Left ventricle myocardium superior (tissue), 1 donor: ENCODE measurements around the gene RCAN1. TPM values are rescaled to one million over a fixed set of nuclear protein-coding genes. Genes with fewer than 3 reads are reported as not detected.

Experiments used
- ATAC-seq: fragments of 200-7000 bp; cut with Tn5 transposase; one replicate; pipeline ENCODE4 v1.9.1; 2020; ENCODE audit warnings: mild to moderate bottlenecking, moderate library complexity
- DNase-seq: peaks from one replicate; pipeline ENCODE4 v3.0.0-alpha.2; 2020
- intact Hi-C: fragments of 100-400 bp; cut with micrococcal nuclease; formaldehyde crosslinking; loops from one replicate; pipeline ENCODE4 v1.11.0; 2022
- total RNA-seq: library from RNA; stranded (reverse); fragmentation: NEBNext Ultra II Directional; extraction: Animal tissue kit (Norgen Biotek cat#: 25700); gene quantifications from one replicate; pipeline ENCODE4 v1.2.1, GENCODE V29; 2021
- donor health status: DM: no; HTN: yes; CAD: no; lungs with severe emphysema.

Gene RCAN1
- total RNA-seq, 1 donor from 2014 or later, result 36.7 TPM

GRCh38 chr21:34524646-34525601 lies 90.0 kb downstream of the RCAN1 start:
- ATAC-seq (peak; percentile 24), DNase-seq (no peak)
- intact Hi-C loops, result no loop called here

- ATAC-seq, result no peak
- DNase-seq, result no peak
- intact Hi-C loops, result no loop called here
These were observed 91.8 kb downstream of the RCAN1 start for GRCh38 chr21:34523019-34523555.

GRCh38 chr21:34522284-34522683 lies 92.6 kb downstream of the RCAN1 start:
- ATAC-seq (no peak), DNase-seq (no peak)
- intact Hi-C loops, result no loop called here

- intact Hi-C loops, result no loop called here
- DNase-seq (no peak), ATAC-seq (no peak)
These were observed 93.4 kb downstream of the RCAN1 start for GRCh38 chr21:34521561-34521960.

- DNase-seq, result peak; percentile 61
These were observed 94.0 kb downstream of the RCAN1 start for GRCh38 chr21:34520764-34521508.

GRCh38 chr21:34520281-34520680 lies 94.6 kb downstream of the RCAN1 start:
- ATAC-seq (no peak), DNase-seq (no peak)
- intact Hi-C loops, result no loop called here

More at GRCh38 chr21:34520764-34521508, 94.0 kb downstream of the RCAN1 start:
- intact Hi-C loops, result no loop called here
- peak; percentile 27 for ATAC-seq

- no peak for ATAC-seq
- intact Hi-C loops, result no loop called here
- no peak for DNase-seq
These were observed 95.2 kb downstream of the RCAN1 start for GRCh38 chr21:34519694-34520093.

GRCh38 chr21:34519016-34519415 lies 95.9 kb downstream of the RCAN1 start:
- intact Hi-C loops, result no loop called here
- ATAC-seq (no peak), DNase-seq (no peak)

- intact Hi-C loops, result no loop called here
- no peak for ATAC-seq
These were observed 96.6 kb downstream of the RCAN1 start for GRCh38 chr21:34518301-34518700.

GRCh38 chr21:34517491-34518245 lies 97.2 kb downstream of the RCAN1 start:
- ATAC-seq, result peak; percentile 32

More at GRCh38 chr21:34518301-34518700, 96.6 kb downstream of the RCAN1 start:
- DNase-seq, result no peak

GRCh38 chr21:34517039-34517438 lies 97.9 kb downstream of the RCAN1 start:
- DNase-seq, result no peak
- ATAC-seq, result no peak
- intact Hi-C loops, result no loop called here

More at GRCh38 chr21:34517491-34518245, 97.2 kb downstream of the RCAN1 start:
- DNase-seq, result no peak
- intact Hi-C loops, result no loop called here

GRCh38 chr21:34514576-34515115 lies 100.3 kb downstream of the RCAN1 start:
- ATAC-seq (no peak), DNase-seq (no peak)
- intact Hi-C loops, result no loop called here

GRCh38 chr21:34513129-34513675 lies 101.7 kb downstream of the RCAN1 start:
- DNase-seq, result no peak
- ATAC-seq, result peak; percentile 39
- intact Hi-C loops, result no loop called here

- intact Hi-C loops, result no loop called here
- DNase-seq (peak; percentile 49), ATAC-seq (peak; percentile 37)
These were observed 103.0 kb downstream of the RCAN1 start, which contains the start of gene KCNE1 for GRCh38 chr21:34511787-34512455. Gene KCNE1 (minus strand): TSS chr21:34512210. CDS start chr21:34449634, 62,576 bp downstream.

GRCh38 chr21:34511181-34511580 lies 103.7 kb downstream of the RCAN1 start:
- intact Hi-C loops, result no loop called here
- no peak for DNase-seq
- peak; percentile 47 for ATAC-seq

GRCh38 chr21:34510148-34511142 lies 104.5 kb downstream of the RCAN1 start:
- DNase-seq, result peak; percentile 90
- intact Hi-C loops, result no loop called here
- ATAC-seq, result peak; percentile 87

GRCh38 chr21:34509151-34509550 lies 105.8 kb downstream of the RCAN1 start:
- intact Hi-C loops, result no loop called here
- ATAC-seq, result no peak
- DNase-seq, result no peak
